H9 (cell line): Measurements from ENCODE around the gene NANOG. TPM values are rescaled to one million over a fixed set of nuclear protein-coding genes. Genes with fewer than 3 reads are reported as not detected.

Source experiments
- DNase-seq: peaks from one replicate; pipeline ENCODE4 v3.0.0-alpha.2; 2017
- H2AFZ ChIP-seq: one replicate; pipeline ENCODE4 v1.6.1; 2013; ENCODE audit warnings: mild to moderate bottlenecking, low read length, control low read depth, moderate library complexity
- H2AK5ac ChIP-seq: 2 replicates; pipeline ENCODE4 v1.6.1; 2013; ENCODE audit warnings: low read length, control low read depth, mixed read lengths; ENCODE audit not compliant: insufficient read length
- H2BK120ac ChIP-seq: one replicate; pipeline ENCODE4 v1.6.1; 2013; ENCODE audit warnings: low read depth, mild to moderate bottlenecking, low read length, control low read depth, inconsistent platforms; ENCODE audit not compliant: poor library complexity, severe bottlenecking
- H2BK12ac ChIP-seq: 2 replicates; pipeline ENCODE4 v1.6.1; 2013; ENCODE audit warnings: low read length, control low read depth, mixed read lengths, low read depth; ENCODE audit not compliant: insufficient read length
- H2BK15ac ChIP-seq: 2 replicates; pipeline ENCODE4 v1.6.1; 2013; ENCODE audit warnings: low read depth, low read length, control low read depth
- H2BK20ac ChIP-seq: one replicate; pipeline ENCODE4 v1.6.1; 2013; ENCODE audit warnings: low read depth, mild to moderate bottlenecking, low read length, control low read depth, inconsistent platforms; ENCODE audit not compliant: poor library complexity, severe bottlenecking
- H2BK5ac ChIP-seq: 2 replicates; pipeline ENCODE4 v1.6.1; 2013; ENCODE audit warnings: low read length, control low read depth, mixed read lengths; ENCODE audit not compliant: insufficient read length
- H3K14ac ChIP-seq: 2 replicates; pipeline ENCODE4 v1.6.1; 2013; ENCODE audit warnings: low read length, control low read depth; ENCODE audit not compliant: insufficient read depth
- H3K18ac ChIP-seq: 2 replicates; pipeline ENCODE4 v1.6.1; 2013; ENCODE audit warnings: low read depth, mild to moderate bottlenecking, mixed read lengths, low read length, control low read depth; ENCODE audit not compliant: insufficient read length
- H3K23ac ChIP-seq: 2 replicates; pipeline ENCODE4 v1.6.1; 2013; ENCODE audit warnings: low read length, control low read depth, mixed read lengths, low read depth; ENCODE audit not compliant: insufficient read length
- H3K23me2 ChIP-seq: 2 replicates; pipeline ENCODE4 v1.6.1; 2013; ENCODE audit warnings: low read depth, mild to moderate bottlenecking, mixed read lengths, low read length, control low read depth; ENCODE audit not compliant: insufficient read length, poor library complexity, severe bottlenecking
- H3K27ac ChIP-seq: 2 replicates; pipeline ENCODE4 v1.5.1; 2013; ENCODE audit warnings: low read length, control low read depth, mixed read lengths, low read depth; ENCODE audit not compliant: insufficient read length
- H3K27me3 ChIP-seq: 2 replicates; pipeline ENCODE4 v1.6.1; 2013; ENCODE audit warnings: low read length, control low read depth, inconsistent platforms; ENCODE audit not compliant: insufficient read depth
- H3K4ac ChIP-seq: 2 replicates; pipeline ENCODE4 v1.6.1; 2013; ENCODE audit warnings: low read depth, mild to moderate bottlenecking, control low read depth, inconsistent platforms, low read length, moderate library complexity
- H3K4me1 ChIP-seq: 2 replicates; pipeline ENCODE4 v1.6.1; 2013; ENCODE audit warnings: low read length, control low read depth, inconsistent platforms; ENCODE audit not compliant: insufficient read depth
- H3K4me2 ChIP-seq: 2 replicates; pipeline ENCODE4 v1.6.1; 2013; ENCODE audit warnings: low read length, control low read depth, mixed read lengths; ENCODE audit not compliant: insufficient read length, insufficient read depth
- H3K56ac ChIP-seq: 2 replicates; pipeline ENCODE4 v1.6.1; 2013; ENCODE audit warnings: low read depth, mild to moderate bottlenecking, mixed read lengths, low read length, control low read depth; ENCODE audit not compliant: insufficient read length
- H3K79me1 ChIP-seq: 2 replicates; pipeline ENCODE4 v1.6.1; 2013; ENCODE audit warnings: low read depth, mild to moderate bottlenecking, moderate library complexity, low read length, control low read depth, inconsistent platforms; ENCODE audit not compliant: insufficient read depth, poor library complexity, severe bottlenecking
- H3K79me2 ChIP-seq: 2 replicates; pipeline ENCODE4 v1.6.1; 2013; ENCODE audit warnings: low read length, control low read depth, inconsistent platforms; ENCODE audit not compliant: insufficient read depth
- H3K9ac ChIP-seq: 2 replicates; pipeline ENCODE4 v1.6.1; 2013; ENCODE audit warnings: low read length, control low read depth, mixed read lengths; ENCODE audit not compliant: insufficient read length; ENCODE audit errors: extremely low read depth
- H3K9me3 ChIP-seq: one replicate; pipeline ENCODE4 v1.6.1; 2013; ENCODE audit warnings: low read depth, low read length, inconsistent platforms; ENCODE audit not compliant: control insufficient read depth
- H3T11ph ChIP-seq: one replicate; pipeline ENCODE4 v1.6.1; 2013; ENCODE audit warnings: mild to moderate bottlenecking, low read length, control low read depth, inconsistent platforms
- H4K20me1 ChIP-seq: one replicate; pipeline ENCODE4 v1.6.1; 2013; ENCODE audit not compliant: control insufficient read depth, insufficient read length, insufficient read depth
- H4K5ac ChIP-seq: 2 replicates; pipeline ENCODE4 v1.6.1; 2013; ENCODE audit warnings: low read depth, mild to moderate bottlenecking, mixed read lengths, low read length, control low read depth; ENCODE audit not compliant: insufficient read length
- H4K8ac ChIP-seq: replicated peaks from 2 replicates; pipeline ENCODE4 v1.6.1; 2013; ENCODE audit warnings: low read length, control low read depth, mixed read lengths, low read depth; ENCODE audit not compliant: insufficient read length
- H4K91ac ChIP-seq: 2 replicates; pipeline ENCODE4 v1.6.1; 2013; ENCODE audit warnings: low read depth, mild to moderate bottlenecking, moderate library complexity, mixed read lengths, low read length, control low read depth; ENCODE audit not compliant: insufficient read length
- H3K27ac Mint-ChIP-seq, 3 experiments: 2 replicates in 2 of 3; 3 replicates in 1 of 3; pipeline ENCODE4 v1.8.0; 2020 to 2021; ENCODE audit warnings: mixed read lengths in 3 of 3, mild to moderate bottlenecking in 1 of 3, moderate library complexity in 1 of 3
- H3K27me3 Mint-ChIP-seq: 2 replicates; pipeline ENCODE4 v1.8.0; 2021; ENCODE audit warnings: low read depth, mild to moderate bottlenecking, moderate library complexity, mixed read lengths
- H3K36me3 Mint-ChIP-seq, 3 experiments: 2 replicates in 2 of 3; 3 replicates in 1 of 3; pipeline ENCODE4 v1.8.0; 2020 to 2021; ENCODE audit warnings: low read depth in 3 of 3, mixed read lengths in 3 of 3; ENCODE audit not compliant: insufficient read depth in 1 of 3
- H3K4me1 Mint-ChIP-seq, 2 experiments: 2 replicates each; pipeline ENCODE4 v1.8.0; 2020; ENCODE audit warnings: mixed read lengths in 2 of 2
- H3K4me3 Mint-ChIP-seq, 2 experiments: 2 replicates in 1 of 2; 3 replicates in 1 of 2; pipeline ENCODE4 v1.8.0; 2020 to 2021; ENCODE audit warnings: mild to moderate bottlenecking in 2 of 2, mixed read lengths in 2 of 2, moderate library complexity in 1 of 2
- H3K9me3 Mint-ChIP-seq, 2 experiments: 2 replicates in 1 of 2; 3 replicates in 1 of 2; pipeline ENCODE4 v1.8.0; 2020; ENCODE audit warnings: mild to moderate bottlenecking in 2 of 2, mixed read lengths in 2 of 2, moderate library complexity in 1 of 2
- WGBS: extraction: QIAGEN DNeasy Blood & Tissue Kit; methylation state at CpG from one replicate; pipeline ENCODE4 v1.1.7; 2013; ENCODE audit warnings: missing lambda C conversion rate, low lambda C conversion rate, mixed read lengths; ENCODE audit not compliant: insufficient read length; ENCODE audit errors: extremely low coverage; 5-methylcytosine and 5-hydroxymethylcytosine counted together
- total RNA-seq: library from RNA; stranded (reverse); gene quantifications from 2 replicates; pipeline ENCODE4 v1.2.1, GENCODE V29; 2021
- TF ChIP-seq, protein P1 (sequence below): fragments of 200-600 bp; sonication (generic); conservative IDR thresholded peaks from 3 replicates; pipeline ENCODE4 v1.8.0; 2021; ENCODE audit warnings: antibody characterized with exemption, mild to moderate bottlenecking

The NANOG gene
- total RNA-seq, 1 experiment from 2014 or later: 199 TPM

DNA sequence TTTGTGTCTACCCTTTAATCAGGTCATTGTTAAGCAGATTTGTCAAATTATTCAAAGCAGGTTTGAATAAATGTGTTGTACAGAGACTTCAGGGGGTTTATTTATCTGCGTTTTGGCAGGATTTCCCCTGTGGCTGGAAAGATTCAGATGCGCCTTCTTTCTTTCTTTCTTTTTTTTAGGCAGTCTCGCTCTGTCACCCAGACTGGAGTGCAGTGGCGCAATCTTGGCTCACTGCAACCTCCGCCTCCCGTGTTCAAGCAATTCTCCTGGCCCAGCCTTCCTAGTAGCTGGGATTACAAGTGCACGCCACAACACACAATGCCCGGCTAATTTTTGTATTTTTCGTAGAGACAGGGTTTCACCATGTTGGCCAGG, 30.4 kb upstream of the NANOG start:
- H4K8ac ChIP-seq: no peak overlapping the region
- H3K27me3 ChIP-seq: no peaks in the 10 kb centered on the region
- Mint-ChIP-seq H3K27me3 (no peaks in the 10 kb centered on the region), H3K4me3 (peak overlapping the region in 1 of 2 experiments; percentile 38; a peak in 2 of 5 replicates), H3K9me3 (no peaks in the 10 kb centered on the region; a peak in 1 of 5 replicates), H3K27ac (peak overlapping the region; percentile 96 to 98 (median 96)), H3K4me1 (peaks cover 30% of the 10 kb centered on the region in 2 experiments), H3K36me3 (no peaks in the 10 kb centered on the region; a peak in 1 of 7 replicates)
- H3T11ph ChIP-seq: no peak overlapping the region
- H3K56ac ChIP-seq: no peak overlapping the region
- H3K23ac ChIP-seq: no peak overlapping the region
- no peaks in the 10 kb centered on the region; the same call in 1 of the 2 replicates for H3K4me1 ChIP-seq
- no peaks in the 10 kb centered on the region for H4K20me1 ChIP-seq
- no peak overlapping the region for H3K18ac ChIP-seq
- DNase-seq: no peak
- H3K79me2 ChIP-seq: no peaks in the 10 kb centered on the region
- no peak overlapping the region for H2BK20ac ChIP-seq
- no peak overlapping the region for H3K14ac ChIP-seq
- no peak overlapping the region for H3K27ac ChIP-seq
- H3K79me1 ChIP-seq: no peaks in the 10 kb centered on the region
- H2BK15ac ChIP-seq: no peak overlapping the region
- H3K9ac ChIP-seq: no peak overlapping the region
- H2AK5ac ChIP-seq: no peak overlapping the region
- WGBS: no CpG with 5 or more reads among the region's 9 CpGs
- H4K91ac ChIP-seq: no peak overlapping the region
- H3K4ac ChIP-seq: no peak overlapping the region
- H2BK120ac ChIP-seq: no peak overlapping the region
- H3K23me2 ChIP-seq: no peaks in the 10 kb centered on the region
- no peak overlapping the region for H3K4me2 ChIP-seq
- no peak overlapping the region for H4K5ac ChIP-seq
- TF ChIP-seq, protein P1, sequence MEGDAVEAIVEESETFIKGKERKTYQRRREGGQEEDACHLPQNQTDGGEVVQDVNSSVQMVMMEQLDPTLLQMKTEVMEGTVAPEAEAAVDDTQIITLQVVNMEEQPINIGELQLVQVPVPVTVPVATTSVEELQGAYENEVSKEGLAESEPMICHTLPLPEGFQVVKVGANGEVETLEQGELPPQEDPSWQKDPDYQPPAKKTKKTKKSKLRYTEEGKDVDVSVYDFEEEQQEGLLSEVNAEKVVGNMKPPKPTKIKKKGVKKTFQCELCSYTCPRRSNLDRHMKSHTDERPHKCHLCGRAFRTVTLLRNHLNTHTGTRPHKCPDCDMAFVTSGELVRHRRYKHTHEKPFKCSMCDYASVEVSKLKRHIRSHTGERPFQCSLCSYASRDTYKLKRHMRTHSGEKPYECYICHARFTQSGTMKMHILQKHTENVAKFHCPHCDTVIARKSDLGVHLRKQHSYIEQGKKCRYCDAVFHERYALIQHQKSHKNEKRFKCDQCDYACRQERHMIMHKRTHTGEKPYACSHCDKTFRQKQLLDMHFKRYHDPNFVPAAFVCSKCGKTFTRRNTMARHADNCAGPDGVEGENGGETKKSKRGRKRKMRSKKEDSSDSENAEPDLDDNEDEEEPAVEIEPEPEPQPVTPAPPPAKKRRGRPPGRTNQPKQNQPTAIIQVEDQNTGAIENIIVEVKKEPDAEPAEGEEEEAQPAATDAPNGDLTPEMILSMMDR: no peak
- no peak overlapping the region for H2AFZ ChIP-seq
- H2BK12ac ChIP-seq: no peak overlapping the region
- H3K9me3 ChIP-seq: no peaks in the 10 kb centered on the region
- no peak overlapping the region for H2BK5ac ChIP-seq
